Panc1 (cell line): ENCODE results near the gene COQ5. TPM values are rescaled to one million over a fixed set of nuclear protein-coding genes. Genes with fewer than 3 reads are reported as not detected.

ENCODE experiments used
- ATAC-seq: fragments of 200-7000 bp; cut with Tn5 transposase; 2 replicates; pipeline ENCODE4 v1.9.1; 2020; ENCODE audit warnings: mild to moderate bottlenecking, moderate library complexity
- BruUV-seq: library from RNA; stranded (reverse); fragments of 400-500 nt; replicated peaks from 2 replicates; lab custom pipeline; 2021; lab: Mats Ljungman, UMichigan
- CTCF ChIA-PET: fragments of 300-600 bp; sonication (Branson Sonifier 250); formaldehyde crosslinking; loops from one replicate; lab custom pipeline; 2022; ENCODE audit warnings: antibody characterized with exemption; lab: Charles Lee
- POLR2A ChIA-PET: fragments of 300-600 bp; sonication (Branson Sonifier 250); formaldehyde crosslinking; loops from one replicate; lab custom pipeline; 2022; ENCODE audit warnings: antibody characterized with exemption; lab: Charles Lee
- DNase-seq: peaks from one replicate; pipeline ENCODE4 v3.0.0-alpha.2; 2010; ENCODE audit warnings: low read depth, low spot score
- H3K27ac ChIP-seq: 2 replicates; pipeline ENCODE4 v1.5.1; 2011; ENCODE audit warnings: mild to moderate bottlenecking, low read length, inconsistent platforms
- H3K27me3 ChIP-seq: fragments of 200-500 bp; sonication (Bioruptor generic); 2 replicates; pipeline ENCODE4 v1.6.0; 2014; ENCODE audit warnings: low read length, inconsistent platforms; ENCODE audit not compliant: control insufficient read depth, insufficient read depth
- H3K36me3 ChIP-seq: fragments of 200-500 bp; sonication (Bioruptor generic); 2 replicates; pipeline ENCODE4 v1.5.1; 2014; ENCODE audit warnings: inconsistent platforms, mild to moderate bottlenecking, low read length, moderate library complexity; ENCODE audit not compliant: control insufficient read depth, insufficient read depth
- H3K4me1 ChIP-seq: 2 replicates; pipeline ENCODE4 v1.5.1; 2011; ENCODE audit warnings: inconsistent platforms, mild to moderate bottlenecking, low read length, moderate library complexity; ENCODE audit not compliant: control insufficient read depth, insufficient read depth
- H3K4me3 ChIP-seq, 2 experiments: 2 replicates each; pipeline ENCODE4 v1.5.1; 2011 to 2012; ENCODE audit warnings: low read depth in 2 of 2, low read length in 2 of 2, mild to moderate bottlenecking in 2 of 2, inconsistent platforms in 1 of 2, moderate library complexity in 1 of 2
- H3K9me3 ChIP-seq: fragments of 200-500 bp; sonication (Bioruptor generic); 2 replicates; pipeline ENCODE4 v1.5.1; 2014; ENCODE audit warnings: low read depth, mild to moderate bottlenecking, inconsistent platforms, low read length, moderate library complexity; ENCODE audit not compliant: control insufficient read depth, insufficient read depth
- POLR2AphosphoS5 ChIP-seq: IDR thresholded peaks from 2 replicates; pipeline ENCODE4 v1.6.1; 2012; ENCODE audit warnings: mild to moderate bottlenecking, low read depth, low read length, moderate library complexity
- REST ChIP-seq, 2 experiments: IDR thresholded peaks; 2 replicates each; pipeline ENCODE4 v1.6.1; 2011 to 2012; ENCODE audit warnings: low read depth in 2 of 2, control low read depth in 1 of 2, low read length in 1 of 2, mild to moderate bottlenecking in 1 of 2, moderate library complexity in 1 of 2; ENCODE audit not compliant: insufficient read depth in 1 of 2
- SIN3A ChIP-seq: IDR thresholded peaks from 2 replicates; pipeline ENCODE4 v1.6.1; 2012; ENCODE audit warnings: low read depth, mild to moderate bottlenecking, low read length, moderate library complexity, borderline replicate concordance; ENCODE audit not compliant: insufficient read depth
- TCF7L2 ChIP-seq: IDR thresholded peaks from 2 replicates; pipeline ENCODE4 v1.6.1; 2011; ENCODE audit warnings: mild to moderate bottlenecking, low read depth, low read length, inconsistent platforms
- in situ Hi-C: cut with HindIII; loops from 2 replicates; pipeline ENCODE4 v1.10.0; 2016; ENCODE audit warnings: low sequenced_read_pairs, low pct_unique_long_range_greater_than_20kb
- intact Hi-C: fragments of 100-400 bp; cut with micrococcal nuclease; formaldehyde crosslinking; loops from one replicate; pipeline ENCODE4 v1.10.0; 2022; ENCODE audit not compliant: unreplicated experiment
- total RNA-seq: library from RNA; stranded (reverse); gene quantifications from one replicate; pipeline ENCODE4 v1.2.1, GENCODE V29; 2021; ENCODE audit not compliant: unreplicated experiment
- TF ChIP-seq, protein P1 (sequence below): fragments of 450-650 bp; IDR thresholded peaks from 2 replicates; pipeline ENCODE4 v1.5.1; 2017; ENCODE audit warnings: mild to moderate bottlenecking

The COQ5 gene
- total RNA-seq, 1 experiment from 2014 or later: 42.9 TPM

- H3K4me3 ChIP-seq: no peak overlapping the region
- CTCF ChIA-PET: no interaction called here
- no peaks in the 10 kb centered on the region for H3K9me3 ChIP-seq
- ATAC-seq: no peak
- no peaks in the 10 kb centered on the region for H3K36me3 ChIP-seq
- POLR2A ChIA-PET: no interaction called here
- H3K27ac ChIP-seq: no peak overlapping the region
- TF ChIP-seq POLR2AphosphoS5 (no peak), SIN3A (no peak), REST (IDR thresholded peaks at IDR 0.05; ENCODE audit: insufficient read depth in 1 of 2, low read depth in 2 of 2, low read length in 1 of 2) (no peak), TCF7L2 (no peak)
- TF ChIP-seq, protein P1, sequence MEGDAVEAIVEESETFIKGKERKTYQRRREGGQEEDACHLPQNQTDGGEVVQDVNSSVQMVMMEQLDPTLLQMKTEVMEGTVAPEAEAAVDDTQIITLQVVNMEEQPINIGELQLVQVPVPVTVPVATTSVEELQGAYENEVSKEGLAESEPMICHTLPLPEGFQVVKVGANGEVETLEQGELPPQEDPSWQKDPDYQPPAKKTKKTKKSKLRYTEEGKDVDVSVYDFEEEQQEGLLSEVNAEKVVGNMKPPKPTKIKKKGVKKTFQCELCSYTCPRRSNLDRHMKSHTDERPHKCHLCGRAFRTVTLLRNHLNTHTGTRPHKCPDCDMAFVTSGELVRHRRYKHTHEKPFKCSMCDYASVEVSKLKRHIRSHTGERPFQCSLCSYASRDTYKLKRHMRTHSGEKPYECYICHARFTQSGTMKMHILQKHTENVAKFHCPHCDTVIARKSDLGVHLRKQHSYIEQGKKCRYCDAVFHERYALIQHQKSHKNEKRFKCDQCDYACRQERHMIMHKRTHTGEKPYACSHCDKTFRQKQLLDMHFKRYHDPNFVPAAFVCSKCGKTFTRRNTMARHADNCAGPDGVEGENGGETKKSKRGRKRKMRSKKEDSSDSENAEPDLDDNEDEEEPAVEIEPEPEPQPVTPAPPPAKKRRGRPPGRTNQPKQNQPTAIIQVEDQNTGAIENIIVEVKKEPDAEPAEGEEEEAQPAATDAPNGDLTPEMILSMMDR: no peak
- BruUV-seq: no TSS peak
- in situ Hi-C loops: no loop called here
- intact Hi-C loops: no loop called here
- no peaks in the 10 kb centered on the region for H3K4me1 ChIP-seq
- DNase-seq: no peak
- no peaks in the 10 kb centered on the region for H3K27me3 ChIP-seq
Observed at GRCh38 chr12:120514002-120514401, 15.0 kb downstream of the COQ5 start.

GRCh38 chr12:120508537-120508936 is 20.4 kb downstream of the COQ5 start:
- Histone ChIP-seq H3K4me1 (no peaks in the 10 kb centered on the region), H3K27ac (no peak overlapping the region), H3K36me3 (no peaks in the 10 kb centered on the region), H3K4me3 (no peak overlapping the region), H3K27me3 (no peaks in the 10 kb centered on the region), H3K9me3 (no peaks in the 10 kb centered on the region)
- ChIA-PET CTCF (interaction anchor here (0.5 to 0.6 kb wide), 2 partner anchors 9 to 875 kb away, joined by 4 to 6 read pairs; no protein-coding TSS in a partner anchor), POLR2A (interaction anchor here (0.7 kb wide), 1 partner anchor 51 kb away, joined by 7 read pairs; no protein-coding TSS in a partner anchor)
- no peak for TF ChIP-seq REST (IDR thresholded peaks at IDR 0.05; ENCODE audit: insufficient read depth in 1 of 2, low read depth in 2 of 2, low read length in 1 of 2)
- no peak for TF ChIP-seq SIN3A
- TF ChIP-seq, protein P1: no peak
- no peak for TF ChIP-seq TCF7L2
- no peak for TF ChIP-seq POLR2AphosphoS5
- no peak for ATAC-seq
- in situ Hi-C loops: no loop called here
- intact Hi-C loops: no loop called here
- BruUV-seq: no TSS peak
- no peak for DNase-seq
